Measurements from ENCODE around the gene ST6GALNAC3. TPM values are rescaled to one million over a fixed set of nuclear protein-coding genes. Genes with fewer than 3 reads are reported as not detected.

ST6GALNAC3 gene
- total RNA-seq, 1 experiment from 2014 or later = 0.03 TPM

DNA sequence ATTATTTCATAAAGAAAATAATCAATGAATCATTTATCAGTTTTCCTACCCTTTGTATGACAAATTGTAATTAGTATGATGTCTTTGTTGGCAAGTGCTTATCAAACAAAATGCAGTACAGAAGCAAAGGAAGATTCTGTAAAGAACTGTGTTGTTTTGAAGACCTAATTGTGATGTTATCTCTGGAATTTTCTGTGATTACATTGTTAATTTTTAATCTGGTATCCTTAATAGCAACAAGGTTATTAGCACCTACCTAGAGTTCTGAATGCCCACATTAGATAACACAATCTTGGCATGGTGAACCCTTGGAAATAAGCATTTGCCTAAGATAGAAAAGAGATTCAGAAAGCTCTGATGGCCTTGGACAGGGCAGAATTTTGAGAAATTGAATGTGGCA is 518.6 kb downstream of the ST6GALNAC3 start:
- DNase-seq (ENCODE audit: low read depth, low spot score) = no peak
- Histone ChIP-seq H3K27ac (ENCODE audit: low read length) (no peak overlapping the region), H3K9me3 (ENCODE audit: control insufficient read depth, insufficient read depth, low read depth, low read length) (no peaks in the 10 kb centered on the region), H3K27me3 (ENCODE audit: control insufficient read depth, insufficient read depth, low read length) (no peaks in the 10 kb centered on the region), H3K4me1 (ENCODE audit: control insufficient read depth, insufficient read depth, low read length) (no peaks in the 10 kb centered on the region), H3K4me3 (ENCODE audit: low read depth in 2 of 2, low read length in 2 of 2) (no peak overlapping the region), H3K36me3 (ENCODE audit: control insufficient read depth, insufficient read depth, low read length) (no peaks in the 10 kb centered on the region)
- in situ Hi-C loops (cut with HindIII; ENCODE audit: low pct_unique_long_range_greater_than_20kb, low sequenced_read_pairs) (no loop called here), intact Hi-C loops (cut with micrococcal nuclease; ENCODE audit: unreplicated experiment) (no loop called here)
- BruUV-seq (replicated peaks) = no TSS peak
- CTCF ChIA-PET = no interaction called here
- TF ChIP-seq TCF7L2 (IDR thresholded peaks at IDR 0.05; ENCODE audit: low read depth, low read length) (no peak), SIN3A (IDR thresholded peaks at IDR 0.05; ENCODE audit: borderline replicate concordance, insufficient read depth, low read depth, low read length) (no peak)
- ATAC-seq = no peak
- POLR2A ChIA-PET = no interaction called here

DNA sequence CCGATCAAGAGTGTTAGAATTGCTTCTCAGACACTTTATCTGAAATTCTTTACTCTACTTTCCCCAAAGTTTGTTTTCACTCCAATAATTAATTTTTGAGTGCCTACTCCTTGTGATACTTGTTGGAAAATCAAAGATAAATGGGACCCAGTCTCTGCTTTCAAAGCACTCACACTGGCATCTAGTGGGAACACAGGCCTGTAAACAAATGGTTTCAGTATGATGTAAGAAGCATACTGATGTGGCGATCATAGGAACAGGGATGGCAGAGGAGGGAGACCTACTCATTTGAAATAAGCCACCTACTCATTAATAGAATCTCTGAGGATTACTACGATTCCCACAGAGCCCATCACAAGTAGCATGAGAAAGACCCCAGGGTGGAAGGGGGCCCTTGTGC is 519.1 kb downstream of the ST6GALNAC3 start:
- H3K27me3 ChIP-seq (ENCODE audit: control insufficient read depth, insufficient read depth, low read length) = no peaks in the 10 kb centered on the region
- CTCF ChIA-PET = no interaction called here
- no peaks in the 10 kb centered on the region for H3K4me1 ChIP-seq (ENCODE audit: control insufficient read depth, insufficient read depth, low read length)
- no peak for ATAC-seq
- intact Hi-C loops (cut with micrococcal nuclease; ENCODE audit: unreplicated experiment) = no loop called here
- H3K4me3 ChIP-seq (ENCODE audit: low read depth in 2 of 2, low read length in 2 of 2) = no peak overlapping the region
- in situ Hi-C loops (cut with HindIII; ENCODE audit: low pct_unique_long_range_greater_than_20kb, low sequenced_read_pairs) = no loop called here
- no TSS peak for BruUV-seq (replicated peaks)
- DNase-seq (ENCODE audit: low read depth, low spot score) = no peak
- H3K36me3 ChIP-seq (ENCODE audit: control insufficient read depth, insufficient read depth, low read length) = no peaks in the 10 kb centered on the region
- POLR2A ChIA-PET = no interaction called here
- no peak for TF ChIP-seq POLR2AphosphoS5 (IDR thresholded peaks at IDR 0.05; ENCODE audit: low read depth, low read length)
- TF ChIP-seq SIN3A (IDR thresholded peaks at IDR 0.05; ENCODE audit: borderline replicate concordance, insufficient read depth, low read depth, low read length) = no peak
- no peak for TF ChIP-seq REST (IDR thresholded peaks at IDR 0.05; ENCODE audit: insufficient read depth in 1 of 2, low read depth in 2 of 2, low read length in 1 of 2)
- no peak for TF ChIP-seq TCF7L2 (IDR thresholded peaks at IDR 0.05; ENCODE audit: low read depth, low read length)
- TF ChIP-seq, protein P1, sequence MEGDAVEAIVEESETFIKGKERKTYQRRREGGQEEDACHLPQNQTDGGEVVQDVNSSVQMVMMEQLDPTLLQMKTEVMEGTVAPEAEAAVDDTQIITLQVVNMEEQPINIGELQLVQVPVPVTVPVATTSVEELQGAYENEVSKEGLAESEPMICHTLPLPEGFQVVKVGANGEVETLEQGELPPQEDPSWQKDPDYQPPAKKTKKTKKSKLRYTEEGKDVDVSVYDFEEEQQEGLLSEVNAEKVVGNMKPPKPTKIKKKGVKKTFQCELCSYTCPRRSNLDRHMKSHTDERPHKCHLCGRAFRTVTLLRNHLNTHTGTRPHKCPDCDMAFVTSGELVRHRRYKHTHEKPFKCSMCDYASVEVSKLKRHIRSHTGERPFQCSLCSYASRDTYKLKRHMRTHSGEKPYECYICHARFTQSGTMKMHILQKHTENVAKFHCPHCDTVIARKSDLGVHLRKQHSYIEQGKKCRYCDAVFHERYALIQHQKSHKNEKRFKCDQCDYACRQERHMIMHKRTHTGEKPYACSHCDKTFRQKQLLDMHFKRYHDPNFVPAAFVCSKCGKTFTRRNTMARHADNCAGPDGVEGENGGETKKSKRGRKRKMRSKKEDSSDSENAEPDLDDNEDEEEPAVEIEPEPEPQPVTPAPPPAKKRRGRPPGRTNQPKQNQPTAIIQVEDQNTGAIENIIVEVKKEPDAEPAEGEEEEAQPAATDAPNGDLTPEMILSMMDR (IDR thresholded peaks at IDR 0.05) = no peak
- H3K9me3 ChIP-seq (ENCODE audit: control insufficient read depth, insufficient read depth, low read depth, low read length) = no peaks in the 10 kb centered on the region
- H3K27ac ChIP-seq (ENCODE audit: low read length) = no peak overlapping the region

- no peak for ATAC-seq
- ChIA-PET CTCF (no interaction called here), POLR2A (no interaction called here)
These were observed 520.5 kb downstream of the ST6GALNAC3 start for GRCh38 chr1:76595024-76595423.

More at GRCh38 chr1:76595024-76595423, 520.5 kb downstream of the ST6GALNAC3 start:
- H3K4me1 ChIP-seq (ENCODE audit: control insufficient read depth, insufficient read depth, low read length) = no peaks in the 10 kb centered on the region
- no peaks in the 10 kb centered on the region for H3K36me3 ChIP-seq (ENCODE audit: control insufficient read depth, insufficient read depth, low read length)
- intact Hi-C loops (cut with micrococcal nuclease; ENCODE audit: unreplicated experiment) = no loop called here
- no peak for DNase-seq (ENCODE audit: low read depth, low spot score)
- H3K4me3 ChIP-seq (ENCODE audit: low read depth in 2 of 2, low read length in 2 of 2) = no peak overlapping the region
- H3K27ac ChIP-seq (ENCODE audit: low read length) = no peak overlapping the region
- BruUV-seq (replicated peaks) = no TSS peak
- TF ChIP-seq REST (IDR thresholded peaks at IDR 0.05; ENCODE audit: insufficient read depth in 1 of 2, low read depth in 2 of 2, low read length in 1 of 2) (no peak), TCF7L2 (IDR thresholded peaks at IDR 0.05; ENCODE audit: low read depth, low read length) (no peak), POLR2AphosphoS5 (IDR thresholded peaks at IDR 0.05; ENCODE audit: low read depth, low read length) (no peak), SIN3A (IDR thresholded peaks at IDR 0.05; ENCODE audit: borderline replicate concordance, insufficient read depth, low read depth, low read length) (no peak)
- TF ChIP-seq, protein P1 (IDR thresholded peaks at IDR 0.05) = no peak
- no peaks in the 10 kb centered on the region for H3K9me3 ChIP-seq (ENCODE audit: control insufficient read depth, insufficient read depth, low read depth, low read length)
- in situ Hi-C loops (cut with HindIII; ENCODE audit: low pct_unique_long_range_greater_than_20kb, low sequenced_read_pairs) = no loop called here
- H3K27me3 ChIP-seq (ENCODE audit: control insufficient read depth, insufficient read depth, low read length) = no peaks in the 10 kb centered on the region
